Measurements from ENCODE around the gene ARID4B.
A peak's percentile ranks its signal among the peaks of the same experiment; 100 is the strongest.
"Not testable (repeated sequence)": the region's sequence is repeated elsewhere in the genome, so short reads cannot be mapped to it uniquely, and the experiment has no call there.

The ARID4B gene

DNA sequence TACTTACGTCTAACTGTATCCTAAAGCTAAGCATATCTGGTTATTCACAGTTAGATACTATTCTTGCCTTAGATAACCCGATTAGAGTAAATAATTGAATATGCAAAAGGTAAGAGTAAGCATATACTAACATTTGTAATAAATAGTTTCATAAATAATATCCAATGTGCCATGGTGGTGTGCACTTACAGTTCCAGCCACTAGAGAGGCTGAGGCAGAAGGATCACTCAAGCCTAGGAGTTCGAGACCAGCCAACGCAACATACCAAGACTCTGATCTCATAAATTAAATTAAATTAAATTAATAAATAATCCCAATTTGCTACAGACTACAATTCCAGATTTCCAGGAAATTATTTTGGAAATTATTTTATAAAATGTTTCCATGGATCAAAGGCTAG is 12.2 kb downstream of the ARID4B start:
- no peak overlapping the region for H3K4me3 Mint-ChIP-seq

DNA sequence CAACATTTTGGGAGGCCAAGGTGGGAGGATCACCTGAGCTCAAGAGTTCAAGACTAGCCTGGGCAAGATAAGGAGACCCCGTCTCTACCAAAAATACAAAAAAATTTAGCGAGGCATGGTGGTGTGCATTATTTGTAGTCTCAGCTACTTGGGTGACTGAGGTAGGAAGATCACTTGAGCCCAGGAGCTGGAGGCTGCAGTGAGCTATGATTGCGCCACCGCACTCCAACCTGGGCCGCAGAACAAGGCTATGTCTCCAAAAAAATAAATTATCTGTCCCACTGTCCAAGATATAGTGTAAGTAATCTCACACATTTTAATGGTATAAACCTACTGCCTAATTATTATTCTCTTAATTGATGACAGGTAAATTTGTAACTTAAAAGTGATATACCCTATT is 12.8 kb downstream of the ARID4B start:
- peaks cover 36% of the 10 kb centered on the region for H3K36me3 Mint-ChIP-seq (ENCODE audit: low read depth)
- H3K4me1 Mint-ChIP-seq, result peaks cover 19% of the 10 kb centered on the region
- no peak overlapping the region for H3K4me3 Mint-ChIP-seq
- no peaks in the 10 kb centered on the region for H3K27me3 Mint-ChIP-seq (ENCODE audit: low read depth)
- H3K27ac Mint-ChIP-seq, result no peak overlapping the region
- no peaks in the 10 kb centered on the region for H3K9me3 Mint-ChIP-seq
- TF ChIP-seq, protein P1, sequence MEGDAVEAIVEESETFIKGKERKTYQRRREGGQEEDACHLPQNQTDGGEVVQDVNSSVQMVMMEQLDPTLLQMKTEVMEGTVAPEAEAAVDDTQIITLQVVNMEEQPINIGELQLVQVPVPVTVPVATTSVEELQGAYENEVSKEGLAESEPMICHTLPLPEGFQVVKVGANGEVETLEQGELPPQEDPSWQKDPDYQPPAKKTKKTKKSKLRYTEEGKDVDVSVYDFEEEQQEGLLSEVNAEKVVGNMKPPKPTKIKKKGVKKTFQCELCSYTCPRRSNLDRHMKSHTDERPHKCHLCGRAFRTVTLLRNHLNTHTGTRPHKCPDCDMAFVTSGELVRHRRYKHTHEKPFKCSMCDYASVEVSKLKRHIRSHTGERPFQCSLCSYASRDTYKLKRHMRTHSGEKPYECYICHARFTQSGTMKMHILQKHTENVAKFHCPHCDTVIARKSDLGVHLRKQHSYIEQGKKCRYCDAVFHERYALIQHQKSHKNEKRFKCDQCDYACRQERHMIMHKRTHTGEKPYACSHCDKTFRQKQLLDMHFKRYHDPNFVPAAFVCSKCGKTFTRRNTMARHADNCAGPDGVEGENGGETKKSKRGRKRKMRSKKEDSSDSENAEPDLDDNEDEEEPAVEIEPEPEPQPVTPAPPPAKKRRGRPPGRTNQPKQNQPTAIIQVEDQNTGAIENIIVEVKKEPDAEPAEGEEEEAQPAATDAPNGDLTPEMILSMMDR (IDR thresholded peaks at IDR 0.05; ENCODE audit: unreplicated experiment in 3 of 3), result no peak

More for the DNA sequence above, 12.2 kb downstream of the ARID4B start:
- TF ChIP-seq, protein P1 (IDR thresholded peaks at IDR 0.05; ENCODE audit: unreplicated experiment in 3 of 3), result no peak
- H3K36me3 Mint-ChIP-seq (ENCODE audit: low read depth), result peaks cover 36% of the 10 kb centered on the region
- H3K9me3 Mint-ChIP-seq, result no peaks in the 10 kb centered on the region
- H3K27me3 Mint-ChIP-seq (ENCODE audit: low read depth), result no peaks in the 10 kb centered on the region
- H3K4me1 Mint-ChIP-seq, result peaks cover 19% of the 10 kb centered on the region
- no peak overlapping the region for H3K27ac Mint-ChIP-seq

DNA sequence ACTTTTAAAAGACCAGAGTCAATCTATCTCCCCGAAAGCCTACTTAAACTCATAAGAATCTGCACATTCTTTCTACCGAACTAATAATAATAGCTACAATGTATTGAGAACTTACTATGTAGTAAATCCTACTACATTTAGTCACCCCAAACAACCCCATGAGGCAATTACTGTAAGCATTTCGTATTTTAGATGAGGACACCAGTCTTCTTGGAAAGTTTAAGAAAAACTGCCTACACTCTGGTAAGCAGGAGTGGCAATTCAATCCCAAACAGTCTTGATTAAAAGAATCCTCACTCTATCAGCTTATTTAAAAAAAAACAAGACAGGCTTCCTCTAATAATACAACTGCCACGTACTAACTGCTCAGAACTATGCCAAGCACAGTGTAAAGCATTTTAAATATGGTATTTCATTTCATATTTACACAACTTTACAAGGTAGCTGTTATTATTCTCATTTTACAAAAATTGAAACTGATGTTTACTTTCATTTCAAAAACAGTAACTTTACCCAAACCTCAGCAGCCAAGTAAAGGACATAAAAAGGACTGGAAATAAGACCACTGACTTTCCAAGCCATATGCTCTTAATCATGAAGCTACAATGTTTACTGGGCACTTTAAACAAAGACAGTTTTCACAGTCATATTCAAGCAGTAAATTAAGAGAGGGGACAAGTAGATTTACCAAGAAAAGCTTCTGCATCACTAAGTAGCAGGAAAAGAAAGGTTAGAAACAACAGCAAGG is 13.9 kb downstream of the ARID4B start:
- Mint-ChIP-seq H3K27ac (peak overlapping the region; percentile 6 to 72 (median 70)), H3K27me3 (ENCODE audit: low read depth) (no peaks in the 10 kb centered on the region)
- TF ChIP-seq, protein P1 (IDR thresholded peaks at IDR 0.05; ENCODE audit: unreplicated experiment in 3 of 3), result no peak

DNA sequence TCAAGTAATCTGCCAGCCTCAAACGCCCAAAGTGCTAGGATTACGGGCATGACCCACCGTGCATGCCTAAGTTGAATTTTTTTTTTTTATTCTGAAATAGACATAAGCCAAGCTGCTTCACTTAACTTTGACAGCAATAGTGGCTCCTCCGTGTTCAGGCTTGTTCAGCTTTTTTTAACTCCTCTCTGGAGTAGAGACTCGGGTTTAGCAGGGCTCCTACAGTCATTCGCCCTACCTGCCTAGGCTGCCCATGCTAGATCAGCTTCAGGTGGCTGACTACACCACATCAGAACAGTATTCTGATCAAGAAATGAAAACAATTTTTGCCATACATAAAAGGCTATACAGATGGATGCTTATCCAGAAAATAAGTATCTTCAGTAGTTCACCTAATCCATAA is 14.7 kb downstream of the ARID4B start:
- no peak overlapping the region for H3K4me3 Mint-ChIP-seq

More for the DNA sequence above, 13.9 kb downstream of the ARID4B start:
- H3K4me3 Mint-ChIP-seq, result no peak overlapping the region
- H3K9me3 Mint-ChIP-seq, result no peaks in the 10 kb centered on the region
- H3K4me1 Mint-ChIP-seq, result peaks cover 19% of the 10 kb centered on the region
- peaks cover 40% of the 10 kb centered on the region for H3K36me3 Mint-ChIP-seq (ENCODE audit: low read depth)

DNA sequence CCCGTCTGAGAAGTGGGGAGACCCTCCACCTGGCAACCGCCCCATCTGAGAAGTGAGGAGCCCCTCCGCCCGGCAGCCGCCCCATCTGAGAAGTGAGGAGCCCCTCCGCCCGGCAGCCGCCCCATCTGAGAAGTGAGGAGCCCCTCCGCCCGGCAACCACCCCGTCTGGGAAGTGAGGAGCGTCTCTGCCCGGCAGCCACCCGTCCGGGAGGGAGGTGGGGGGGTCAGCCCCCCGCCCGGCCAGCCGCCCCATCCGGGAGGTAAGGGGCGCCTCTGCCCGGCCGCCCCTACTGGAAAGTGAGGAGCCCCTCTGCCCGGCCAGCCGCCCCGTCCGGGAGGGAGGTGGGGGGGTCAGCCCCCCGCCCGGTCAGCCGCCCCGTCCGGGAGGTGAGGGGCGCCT is 18.8 kb downstream of the ARID4B start:
- H3K27ac Mint-ChIP-seq; H3K27me3 Mint-ChIP-seq (ENCODE audit: low read depth); H3K4me3 Mint-ChIP-seq; H3K9me3 Mint-ChIP-seq: not testable (repeated sequence)
- peaks cover 40% of the 10 kb centered on the region for H3K36me3 Mint-ChIP-seq (ENCODE audit: low read depth)
- peaks cover 34% of the 10 kb centered on the region for H3K4me1 Mint-ChIP-seq

More for the DNA sequence above, 14.7 kb downstream of the ARID4B start:
- Mint-ChIP-seq H3K27me3 (ENCODE audit: low read depth) (no peaks in the 10 kb centered on the region), H3K36me3 (ENCODE audit: low read depth) (peaks cover 32% of the 10 kb centered on the region), H3K4me1 (peaks cover 19% of the 10 kb centered on the region), H3K9me3 (no peaks in the 10 kb centered on the region), H3K27ac (peak overlapping the region; percentile 6 to 70 (median 56))
- TF ChIP-seq, protein P1 (IDR thresholded peaks at IDR 0.05; ENCODE audit: unreplicated experiment in 3 of 3), result no peak

DNA sequence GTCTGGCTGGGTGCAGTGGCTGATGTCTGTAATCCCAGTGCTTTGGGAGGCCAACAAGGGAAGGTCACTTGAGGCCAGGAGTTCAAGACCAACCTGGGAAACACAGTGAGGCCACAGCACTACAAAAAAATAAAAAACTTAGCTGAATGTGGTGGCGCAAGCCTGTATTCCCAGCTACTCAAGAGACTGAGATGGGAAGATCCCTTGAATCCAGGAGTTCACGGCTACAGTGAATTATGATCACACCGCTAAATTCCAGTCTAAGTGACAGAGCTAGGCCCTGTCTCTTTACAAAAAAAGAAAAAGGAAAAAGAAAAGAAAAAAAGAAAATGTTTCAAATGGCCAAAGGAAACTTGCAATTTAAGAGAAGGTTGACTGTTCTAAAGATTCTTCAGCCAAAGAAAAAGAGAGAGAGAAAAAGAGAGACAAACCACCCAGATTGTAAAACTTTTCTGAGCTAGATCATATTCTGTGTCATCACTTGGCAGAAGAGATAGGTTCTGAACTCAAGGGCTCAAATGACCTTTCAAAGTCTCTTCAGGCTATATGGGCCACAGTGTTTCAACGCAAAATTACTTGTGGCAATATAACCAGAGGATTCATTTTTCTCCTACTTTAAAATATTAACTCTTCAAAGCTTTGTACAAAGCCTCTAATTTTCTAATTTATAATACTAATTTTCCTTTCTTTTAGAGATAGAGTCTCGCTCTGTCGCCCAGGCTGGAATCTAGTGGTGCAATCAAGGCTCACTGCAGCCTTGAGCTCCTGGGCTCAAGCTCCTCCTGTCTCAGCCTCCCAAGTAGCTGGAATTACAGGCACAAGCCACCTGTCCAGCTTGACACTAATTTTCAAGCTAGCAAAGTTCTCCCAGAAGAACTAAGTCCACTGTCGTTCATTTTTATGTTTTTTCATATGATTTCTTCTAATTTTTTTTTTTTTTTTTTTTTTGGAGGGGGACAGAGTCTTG is 20.5 kb downstream of the ARID4B start:
- no peak overlapping the region for H3K4me3 Mint-ChIP-seq
- H3K9me3 Mint-ChIP-seq, result no peaks in the 10 kb centered on the region
- H3K27me3 Mint-ChIP-seq (ENCODE audit: low read depth), result no peaks in the 10 kb centered on the region
- peaks cover 27% of the 10 kb centered on the region for H3K4me1 Mint-ChIP-seq
- H3K36me3 Mint-ChIP-seq (ENCODE audit: low read depth), result peaks cover 40% of the 10 kb centered on the region
- TF ChIP-seq, protein P1 (IDR thresholded peaks at IDR 0.05; ENCODE audit: unreplicated experiment in 3 of 3), result no peak
- peak overlapping the region in 1 of 3 experiments; percentile 52 for H3K27ac Mint-ChIP-seq

Measured in nephron (organoid).